Left ventricle myocardium inferior (tissue), 1 donor: ENCODE data around the gene HOXD8. TPM values are rescaled to one million over a fixed set of nuclear protein-coding genes. Genes with fewer than 3 reads are reported as not detected.

ENCODE experiments used
- DNase-seq: peaks from one replicate; pipeline ENCODE4 v3.0.0-alpha.2; 2020
- H3K27ac ChIP-seq: fragments of 200-600 bp; replicated peaks from 2 replicates; pipeline ENCODE4 v1.8.0; 2021
- H3K27me3 ChIP-seq: fragments of 200-600 bp; 2 replicates; pipeline ENCODE4 v1.8.0; 2021; ENCODE audit warnings: low read depth
- H3K36me3 ChIP-seq: fragments of 200-600 bp; 2 replicates; pipeline ENCODE4 v1.8.0; 2021
- H3K4me1 ChIP-seq: fragments of 200-600 bp; 2 replicates; pipeline ENCODE4 v1.8.0; 2021
- H3K4me3 ChIP-seq: fragments of 200-600 bp; 2 replicates; pipeline ENCODE4 v1.8.0; 2021; ENCODE audit warnings: mild to moderate bottlenecking, moderate library complexity
- H3K9me3 ChIP-seq: fragments of 200-600 bp; replicated peaks from 2 replicates; pipeline ENCODE4 v1.8.0; 2021
- intact Hi-C: fragments of 100-400 bp; cut with micrococcal nuclease; formaldehyde crosslinking; loops from one replicate; pipeline ENCODE4 v1.11.0; 2022
- total RNA-seq: library from RNA; stranded (reverse); fragmentation: NEBNext Ultra II Directional; extraction: Animal tissue kit (Norgen Biotek cat#: 25700); gene quantifications from one replicate; pipeline ENCODE4 v1.2.1, GENCODE V29; 2021
- TF ChIP-seq, protein P1 (sequence below): fragments of 200-600 bp; IDR thresholded peaks from 2 replicates; pipeline ENCODE4 v1.8.0; 2021; ENCODE audit warnings: antibody characterized with exemption, mild to moderate bottlenecking, borderline replicate concordance
- donor health status: DM: no; HTN: yes; CAD: no; lungs with severe emphysema.

The HOXD8 gene
- total RNA-seq, 1 donor from 2014 or later = 0.14 TPM

DNA sequence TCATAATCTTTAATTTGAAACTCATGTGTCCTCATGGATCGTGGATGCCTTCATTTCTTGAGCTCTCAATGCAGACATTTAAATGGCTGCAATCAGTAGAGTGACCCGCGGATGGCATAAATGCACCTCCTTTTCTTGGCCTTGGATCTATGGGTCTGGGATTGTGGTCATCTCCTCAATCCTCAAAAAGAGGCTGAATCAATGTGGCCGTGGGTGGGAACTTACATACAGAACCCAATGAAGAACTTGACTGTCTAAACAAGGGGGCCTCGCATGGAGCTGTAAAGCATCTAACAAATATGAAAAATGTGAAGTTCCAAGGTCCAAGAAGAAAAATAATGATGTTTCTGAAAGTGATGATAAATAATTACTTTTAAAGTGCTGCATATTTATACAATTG lies 34.1 kb upstream of the HOXD8 start:
- DNase-seq = no peak
- Histone ChIP-seq H3K27ac (no peak overlapping the region), H3K36me3 (no peaks in the 10 kb centered on the region), H3K27me3 (peaks cover 100% of the 10 kb centered on the region), H3K4me1 (peaks cover 48% of the 10 kb centered on the region), H3K9me3 (no peaks in the 10 kb centered on the region), H3K4me3 (no peak overlapping the region)
- intact Hi-C loops = no loop called here
- TF ChIP-seq, protein P1, sequence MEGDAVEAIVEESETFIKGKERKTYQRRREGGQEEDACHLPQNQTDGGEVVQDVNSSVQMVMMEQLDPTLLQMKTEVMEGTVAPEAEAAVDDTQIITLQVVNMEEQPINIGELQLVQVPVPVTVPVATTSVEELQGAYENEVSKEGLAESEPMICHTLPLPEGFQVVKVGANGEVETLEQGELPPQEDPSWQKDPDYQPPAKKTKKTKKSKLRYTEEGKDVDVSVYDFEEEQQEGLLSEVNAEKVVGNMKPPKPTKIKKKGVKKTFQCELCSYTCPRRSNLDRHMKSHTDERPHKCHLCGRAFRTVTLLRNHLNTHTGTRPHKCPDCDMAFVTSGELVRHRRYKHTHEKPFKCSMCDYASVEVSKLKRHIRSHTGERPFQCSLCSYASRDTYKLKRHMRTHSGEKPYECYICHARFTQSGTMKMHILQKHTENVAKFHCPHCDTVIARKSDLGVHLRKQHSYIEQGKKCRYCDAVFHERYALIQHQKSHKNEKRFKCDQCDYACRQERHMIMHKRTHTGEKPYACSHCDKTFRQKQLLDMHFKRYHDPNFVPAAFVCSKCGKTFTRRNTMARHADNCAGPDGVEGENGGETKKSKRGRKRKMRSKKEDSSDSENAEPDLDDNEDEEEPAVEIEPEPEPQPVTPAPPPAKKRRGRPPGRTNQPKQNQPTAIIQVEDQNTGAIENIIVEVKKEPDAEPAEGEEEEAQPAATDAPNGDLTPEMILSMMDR = no peak

DNA sequence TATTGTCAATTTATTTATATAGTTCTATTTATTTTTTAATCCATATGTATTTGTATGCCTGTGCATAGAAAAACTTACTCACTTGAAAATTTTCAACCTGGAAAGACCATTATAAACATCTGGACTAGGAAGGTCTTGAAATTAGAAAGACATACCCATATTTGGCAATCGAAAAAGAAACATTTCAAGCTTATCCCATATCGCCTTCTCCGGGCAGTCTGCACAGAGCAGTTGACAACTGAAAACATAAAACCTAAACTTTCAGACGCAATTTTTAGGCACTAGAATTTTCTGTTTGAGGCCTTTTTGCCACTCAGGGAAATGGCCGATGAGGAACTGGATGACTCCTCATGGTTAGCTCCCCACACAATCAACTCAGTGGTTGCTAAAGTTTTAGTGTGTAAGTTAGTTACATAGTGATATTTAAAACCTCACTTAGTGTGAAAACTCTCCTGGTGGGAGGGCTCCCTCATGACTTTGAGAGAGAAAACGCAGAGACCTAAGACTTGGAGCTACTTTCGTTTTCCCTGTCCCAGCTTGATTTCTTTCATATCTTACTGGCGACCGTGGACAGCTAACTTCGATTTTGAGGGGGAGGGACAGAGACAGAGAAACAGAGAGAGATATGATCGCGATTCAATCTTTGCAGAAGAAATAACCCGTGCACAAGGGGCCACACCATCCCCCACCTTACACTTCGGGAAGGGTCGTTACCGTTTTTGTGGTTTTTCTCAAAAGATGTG lies 33.1 kb upstream of the HOXD8 start:
- intact Hi-C loops = no loop called here
- Histone ChIP-seq H3K27me3 (peaks cover 100% of the 10 kb centered on the region), H3K9me3 (no peaks in the 10 kb centered on the region), H3K36me3 (no peaks in the 10 kb centered on the region), H3K27ac (no peak overlapping the region), H3K4me3 (peak overlapping the region; percentile 64), H3K4me1 (peaks cover 50% of the 10 kb centered on the region)
- TF ChIP-seq, protein P1 = no peak
- no peak for DNase-seq

DNA sequence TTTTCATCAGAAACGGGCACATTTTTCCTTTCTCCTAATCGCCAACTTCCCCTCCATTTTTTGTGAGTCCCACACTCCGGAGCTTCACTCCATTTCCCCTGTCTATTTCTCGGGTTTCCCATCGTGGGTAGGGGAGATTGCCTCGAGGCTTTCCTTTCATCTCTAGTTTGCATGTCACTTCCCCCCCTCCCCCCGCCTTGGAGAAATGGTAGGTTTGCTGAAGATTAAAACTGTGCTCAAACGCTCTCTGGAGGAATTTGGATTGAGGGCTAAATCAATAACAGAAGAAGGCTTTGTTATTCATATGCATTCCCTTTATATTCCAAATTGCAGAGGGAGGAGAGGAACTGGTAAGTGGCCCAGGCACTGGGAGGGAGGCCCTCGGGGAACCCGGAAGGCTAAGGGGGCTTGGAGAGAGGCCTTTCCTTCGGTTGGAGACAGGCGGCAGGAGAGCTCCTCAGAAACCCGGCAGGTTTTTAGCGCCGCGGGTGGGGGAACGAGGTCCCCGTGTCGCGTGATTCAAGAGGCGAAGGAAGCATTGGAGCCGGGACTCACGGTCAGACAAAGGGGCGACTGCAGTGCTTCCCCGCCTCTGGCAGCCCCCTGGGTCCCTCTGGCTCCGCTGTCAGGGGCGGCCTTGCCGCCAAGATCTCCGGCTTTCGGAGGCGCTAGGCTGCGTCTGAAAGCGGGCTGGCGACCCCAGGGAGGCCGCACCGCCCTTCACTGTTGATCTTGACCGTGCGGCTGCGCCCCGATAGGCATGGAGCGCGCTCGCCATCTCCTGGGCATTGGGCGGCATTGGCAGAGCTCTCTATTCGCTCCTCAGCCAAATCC lies 32.3 kb upstream of the HOXD8 start:
- TF ChIP-seq, protein P1 = peak; percentile 88
- Histone ChIP-seq H3K27ac (no peak overlapping the region), H3K9me3 (no peaks in the 10 kb centered on the region), H3K36me3 (no peaks in the 10 kb centered on the region), H3K4me3 (peak overlapping the region; percentile 64), H3K4me1 (peaks cover 50% of the 10 kb centered on the region), H3K27me3 (peaks cover 100% of the 10 kb centered on the region)
- intact Hi-C loops = no loop called here
- peak; percentile 51 for DNase-seq

DNA sequence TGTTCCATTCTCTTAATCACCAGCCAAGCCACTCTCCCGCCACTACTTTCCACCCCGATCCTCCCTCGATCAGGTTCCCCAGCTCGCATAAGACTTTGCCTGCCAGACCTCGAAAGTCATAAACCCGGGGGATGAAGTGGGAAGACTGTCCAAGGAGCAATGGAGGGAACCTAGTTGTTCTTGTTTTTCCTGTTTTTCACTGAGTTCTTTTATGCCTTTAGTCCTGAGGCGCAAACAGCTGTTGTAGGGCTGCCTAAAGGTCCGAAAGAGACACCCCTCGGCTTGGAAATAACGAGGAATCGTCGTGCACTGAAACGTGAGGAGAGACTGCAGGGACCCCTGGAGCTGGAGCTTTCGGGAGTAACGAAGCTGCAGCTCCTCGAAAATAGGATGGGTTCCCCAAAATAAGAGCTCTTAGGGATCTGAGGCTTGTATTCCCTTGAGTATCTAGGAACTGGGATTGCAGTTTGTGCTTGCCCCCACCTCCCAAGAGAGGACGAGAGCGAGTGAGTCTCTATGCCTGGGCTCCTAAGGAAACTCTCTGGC lies 31.6 kb upstream of the HOXD8 start:
- no peak overlapping the region for H3K27ac ChIP-seq
- peaks cover 100% of the 10 kb centered on the region for H3K27me3 ChIP-seq
- H3K9me3 ChIP-seq = no peaks in the 10 kb centered on the region
- peaks cover 44% of the 10 kb centered on the region for H3K4me1 ChIP-seq
- peak overlapping the region; percentile 64 for H3K4me3 ChIP-seq
- TF ChIP-seq, protein P1 = peak; percentile 16
- intact Hi-C loops = no loop called here
- no peak for DNase-seq
- no peaks in the 10 kb centered on the region for H3K36me3 ChIP-seq

DNA sequence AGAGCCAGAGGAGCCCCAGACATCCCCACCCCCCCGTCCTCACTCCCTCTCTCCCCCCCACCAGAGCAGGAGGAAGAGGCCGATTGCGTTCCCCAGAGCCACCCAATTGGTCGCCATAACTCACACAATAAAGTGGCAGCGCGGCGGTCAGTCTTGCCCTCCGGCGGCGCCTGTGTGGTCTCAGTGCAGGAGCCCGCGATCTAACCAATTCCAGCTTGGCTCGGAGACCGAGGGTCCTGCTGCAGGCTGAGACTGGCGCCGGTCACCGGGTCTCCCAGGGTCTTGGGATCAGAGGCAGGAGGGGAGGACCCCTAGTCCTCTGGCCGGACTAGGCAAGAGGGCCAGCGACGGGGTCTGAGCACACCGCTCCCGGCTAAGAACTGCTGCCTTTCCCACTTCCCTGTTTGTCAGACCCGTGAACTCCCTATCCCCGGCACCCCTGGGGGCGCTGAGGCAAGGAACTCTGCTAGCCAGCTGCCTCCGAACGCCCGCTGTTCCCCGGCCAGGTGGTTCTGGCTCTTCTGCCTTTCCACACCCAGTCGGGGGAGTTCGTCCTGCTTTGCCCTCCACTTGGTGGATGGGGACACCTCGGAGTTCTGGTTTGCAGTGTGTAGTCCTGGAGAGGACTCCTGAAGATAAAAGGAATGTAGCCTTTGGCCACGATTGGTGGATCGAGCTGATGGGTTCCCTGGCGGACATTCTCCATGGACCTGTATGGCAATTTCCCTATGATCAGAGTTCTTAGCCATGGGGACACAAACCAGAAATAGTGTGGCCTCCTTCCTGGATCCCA lies 30.9 kb upstream of the HOXD8 start:
- H3K4me3 ChIP-seq = no peak overlapping the region
- H3K4me1 ChIP-seq = peaks cover 37% of the 10 kb centered on the region
- H3K9me3 ChIP-seq = no peaks in the 10 kb centered on the region
- intact Hi-C loops = no loop called here
- TF ChIP-seq, protein P1 = no peak
- no peaks in the 10 kb centered on the region for H3K36me3 ChIP-seq
- no peak overlapping the region for H3K27ac ChIP-seq
- peaks cover 100% of the 10 kb centered on the region for H3K27me3 ChIP-seq
- no peak for DNase-seq
